ENCODE results near the gene ITGB1BP1.

- no peak for TF ChIP-seq POLR2A (IDR thresholded peaks at IDR 0.05)
- TF ChIP-seq, protein P1, sequence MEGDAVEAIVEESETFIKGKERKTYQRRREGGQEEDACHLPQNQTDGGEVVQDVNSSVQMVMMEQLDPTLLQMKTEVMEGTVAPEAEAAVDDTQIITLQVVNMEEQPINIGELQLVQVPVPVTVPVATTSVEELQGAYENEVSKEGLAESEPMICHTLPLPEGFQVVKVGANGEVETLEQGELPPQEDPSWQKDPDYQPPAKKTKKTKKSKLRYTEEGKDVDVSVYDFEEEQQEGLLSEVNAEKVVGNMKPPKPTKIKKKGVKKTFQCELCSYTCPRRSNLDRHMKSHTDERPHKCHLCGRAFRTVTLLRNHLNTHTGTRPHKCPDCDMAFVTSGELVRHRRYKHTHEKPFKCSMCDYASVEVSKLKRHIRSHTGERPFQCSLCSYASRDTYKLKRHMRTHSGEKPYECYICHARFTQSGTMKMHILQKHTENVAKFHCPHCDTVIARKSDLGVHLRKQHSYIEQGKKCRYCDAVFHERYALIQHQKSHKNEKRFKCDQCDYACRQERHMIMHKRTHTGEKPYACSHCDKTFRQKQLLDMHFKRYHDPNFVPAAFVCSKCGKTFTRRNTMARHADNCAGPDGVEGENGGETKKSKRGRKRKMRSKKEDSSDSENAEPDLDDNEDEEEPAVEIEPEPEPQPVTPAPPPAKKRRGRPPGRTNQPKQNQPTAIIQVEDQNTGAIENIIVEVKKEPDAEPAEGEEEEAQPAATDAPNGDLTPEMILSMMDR (IDR thresholded peaks at IDR 0.05), result no peak
These were observed 7.3 kb upstream of the ITGB1BP1 start for GRCh38 chr2:9430316-9431293.
